HG03354 (cell line): ENCODE data around the gene MRPL55.

Source experiments
- ATAC-seq: cut with Tn5 transposase; IDR thresholded peaks from one replicate; pipeline ENCODE4 v1.9.1; 2021; ENCODE audit warnings: mild to moderate bottlenecking; ENCODE audit not compliant: unreplicated experiment, poor library complexity, severe bottlenecking

The MRPL55 gene

DNA sequence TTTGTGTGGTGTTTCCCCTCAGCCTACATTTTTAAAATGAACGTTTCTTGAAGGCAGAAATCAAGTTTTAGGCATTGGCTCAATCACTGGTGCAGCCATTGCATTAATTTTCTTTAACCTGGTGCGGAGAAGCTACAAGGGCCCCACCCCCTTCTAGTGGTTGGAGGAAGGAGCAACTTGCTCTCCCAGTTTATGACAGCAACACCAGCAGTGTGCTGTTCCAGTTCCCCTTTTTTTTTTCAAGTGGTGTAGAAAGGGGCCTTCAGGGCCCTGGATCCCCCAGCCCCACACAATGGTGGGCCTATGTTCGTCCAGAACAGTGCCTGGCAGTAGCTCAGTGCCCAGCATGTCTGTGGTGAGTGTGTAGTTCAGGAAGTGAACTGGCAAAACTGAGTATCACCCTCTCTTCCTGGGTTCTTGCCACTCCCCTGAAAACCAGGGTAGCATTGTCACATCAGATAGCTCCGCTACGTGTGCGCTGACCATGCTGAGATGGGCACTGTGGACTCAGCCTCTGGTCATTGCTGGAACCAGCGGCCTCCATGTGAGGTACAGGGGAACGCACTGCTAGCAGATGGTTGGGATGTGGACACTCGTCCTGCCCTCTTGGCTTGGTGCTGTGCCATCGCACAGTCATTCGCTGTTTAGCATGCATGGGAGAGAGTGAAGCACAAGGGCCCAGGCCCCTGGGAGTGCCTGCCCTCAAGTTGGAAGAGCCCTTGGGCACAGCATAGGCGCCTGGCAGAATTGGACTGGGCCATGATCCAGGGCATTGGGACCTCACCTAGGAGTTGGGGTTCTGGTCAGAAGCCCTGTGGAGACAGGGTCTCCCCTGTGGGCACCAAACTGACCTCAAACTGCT lies 19.3 kb downstream of the MRPL55 start:
- ATAC-seq: no peak

DNA sequence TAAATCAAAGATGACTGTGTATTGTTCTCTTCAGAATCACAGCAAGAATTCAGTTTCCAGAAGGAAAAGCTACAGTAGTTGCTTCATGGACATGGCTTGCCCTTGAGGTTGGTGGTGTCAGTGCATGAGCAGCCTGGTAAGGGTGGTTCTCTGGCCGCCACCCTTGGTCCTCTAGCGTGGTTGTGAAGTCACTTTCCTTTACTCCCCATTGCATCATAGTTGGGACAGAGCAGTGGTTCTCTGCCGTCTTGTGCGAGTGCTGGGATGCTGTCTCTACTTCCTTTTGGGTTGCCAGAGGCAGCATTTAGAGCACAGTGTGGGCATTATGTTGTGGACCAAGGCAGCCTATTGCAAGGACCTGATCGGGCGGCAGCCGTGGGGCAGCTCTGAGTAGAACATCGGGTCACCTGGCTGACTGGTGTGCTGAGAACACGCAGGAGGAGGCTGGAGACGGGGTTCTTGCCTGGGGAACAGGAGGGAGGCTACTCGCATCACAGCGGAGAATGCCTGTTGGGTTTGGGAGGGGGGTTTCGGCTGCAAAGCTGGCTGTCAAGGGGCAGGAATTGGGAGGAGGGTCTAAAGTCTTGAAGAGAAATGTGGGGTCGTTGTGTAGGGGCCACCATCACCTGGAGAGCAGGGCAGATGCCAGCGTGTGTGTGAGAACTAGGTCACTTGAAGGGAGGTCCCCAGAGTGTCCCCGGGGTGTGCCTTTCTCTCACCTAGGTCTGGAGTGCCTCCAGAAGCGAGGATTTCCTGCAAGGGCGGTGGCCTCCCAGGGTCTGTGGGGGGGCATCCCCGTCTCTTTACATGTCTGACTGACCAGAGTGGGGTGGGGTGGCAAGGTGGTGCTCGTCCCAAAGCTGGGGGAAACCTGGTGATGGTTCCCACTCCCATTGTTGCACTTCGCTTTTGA lies 20.3 kb downstream of the MRPL55 start:
- no peak for ATAC-seq

DNA sequence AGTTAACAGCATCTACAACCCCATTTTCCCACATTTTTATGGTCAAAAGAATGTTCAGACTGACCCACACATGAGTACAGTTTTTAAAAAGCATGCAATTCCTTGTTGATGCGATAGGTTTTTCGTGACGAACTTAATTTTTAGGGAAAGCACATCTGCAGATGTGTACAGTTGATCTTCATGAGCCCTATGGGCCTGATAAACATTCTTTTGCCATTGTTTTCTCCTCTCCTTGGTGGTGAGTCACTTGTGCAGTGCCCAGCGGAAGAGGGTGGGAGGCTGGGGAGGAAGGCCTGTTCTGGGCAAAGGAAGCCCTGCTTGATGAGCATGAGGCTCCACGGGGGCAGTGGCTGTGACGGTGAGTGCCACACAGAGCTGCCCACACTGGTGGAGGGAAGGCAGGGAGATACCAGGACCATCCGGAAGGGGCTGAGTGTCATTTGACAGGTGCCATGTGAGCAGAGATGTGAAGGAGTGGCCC lies 21.3 kb downstream of the MRPL55 start:
- ATAC-seq: no peak

DNA sequence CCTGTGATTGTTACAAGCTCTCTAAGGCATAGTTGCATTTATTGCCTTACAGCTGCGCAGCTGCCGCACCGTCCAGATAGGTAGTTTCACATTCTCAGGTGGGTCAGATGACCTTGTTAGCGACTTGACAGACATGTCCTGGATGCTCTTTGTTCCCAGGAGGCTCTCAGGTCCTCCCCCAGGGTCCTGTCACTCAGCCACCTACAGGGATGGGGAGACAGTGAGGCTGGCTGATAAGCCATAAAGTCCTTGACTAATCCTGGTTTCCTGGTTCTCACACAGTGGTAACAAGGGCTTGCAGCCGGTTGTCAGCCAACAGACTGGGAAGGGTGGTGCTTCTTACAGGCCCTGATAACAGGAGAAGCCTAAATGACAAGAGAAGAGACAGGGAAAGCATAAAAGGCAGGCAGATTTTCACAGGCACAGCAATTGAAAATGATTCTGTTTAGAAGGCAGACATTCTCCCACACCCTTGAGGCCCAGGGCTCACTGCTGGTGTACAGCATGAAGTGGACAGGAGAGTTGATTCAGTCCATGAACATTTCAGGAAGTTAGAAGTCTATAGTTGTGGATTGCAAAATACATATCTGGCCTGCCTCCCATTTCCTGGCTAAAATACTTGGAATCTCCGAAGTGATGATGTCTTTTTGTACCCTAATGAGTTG lies 23.7 kb downstream of the MRPL55 start:
- ATAC-seq: no peak

GRCh38 chr1:228084797-228085196 lies 24.3 kb downstream of the MRPL55 start:
- ATAC-seq: no peak

GRCh38 chr1:228084325-228084724 lies 24.8 kb downstream of the MRPL55 start:
- ATAC-seq: no peak

GRCh38 chr1:228083871-228084278 lies 25.2 kb downstream of the MRPL55 start:
- ATAC-seq: no peak

DNA sequence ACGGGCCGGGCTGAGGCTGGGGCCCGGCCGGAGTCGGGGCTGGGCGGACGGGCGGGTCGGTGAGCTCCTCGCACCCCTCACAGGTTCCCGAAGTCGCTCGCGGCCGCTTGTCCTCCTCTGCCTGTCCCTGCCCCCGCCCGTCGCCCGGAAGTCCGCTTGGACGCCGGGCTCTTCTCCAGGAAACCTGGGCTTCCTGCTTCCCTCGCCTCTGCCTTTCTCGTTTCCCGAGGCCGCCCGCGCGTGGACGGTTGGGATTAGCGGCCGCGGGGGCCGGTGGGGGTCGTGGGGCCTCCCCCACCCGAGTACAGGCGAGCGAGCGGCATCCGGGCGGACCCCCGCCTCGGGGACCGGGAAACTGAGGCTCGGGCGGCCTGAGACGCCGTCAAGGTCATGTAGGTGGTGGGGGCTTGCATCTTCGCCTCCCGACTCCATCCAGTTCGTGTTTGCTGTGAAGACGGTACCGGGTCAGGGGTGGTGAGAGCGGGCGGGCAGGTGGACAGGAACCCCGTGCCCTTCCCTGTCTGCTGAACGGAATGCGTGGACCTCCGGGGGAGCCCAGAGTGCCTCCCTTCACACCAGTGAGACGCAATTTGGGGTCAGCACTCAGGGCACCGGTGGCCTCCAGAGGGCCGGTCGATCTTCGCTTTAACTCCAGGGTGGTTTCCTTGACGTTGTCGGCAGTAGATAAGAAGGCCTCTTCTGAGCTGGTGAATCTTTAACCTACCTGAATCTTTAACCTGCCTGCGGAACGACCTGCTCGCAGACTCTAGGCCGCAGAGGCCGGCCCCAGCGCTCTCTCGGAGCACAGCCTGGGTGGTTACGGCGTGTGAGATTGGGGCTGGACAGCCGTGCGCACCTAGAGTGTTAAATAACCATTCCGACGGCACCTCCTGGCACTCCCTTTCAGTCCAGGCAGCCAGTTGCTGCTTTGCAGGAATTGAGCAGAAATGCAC lies 25.9 kb downstream of the MRPL55 start:
- ATAC-seq: peak; percentile 26

DNA sequence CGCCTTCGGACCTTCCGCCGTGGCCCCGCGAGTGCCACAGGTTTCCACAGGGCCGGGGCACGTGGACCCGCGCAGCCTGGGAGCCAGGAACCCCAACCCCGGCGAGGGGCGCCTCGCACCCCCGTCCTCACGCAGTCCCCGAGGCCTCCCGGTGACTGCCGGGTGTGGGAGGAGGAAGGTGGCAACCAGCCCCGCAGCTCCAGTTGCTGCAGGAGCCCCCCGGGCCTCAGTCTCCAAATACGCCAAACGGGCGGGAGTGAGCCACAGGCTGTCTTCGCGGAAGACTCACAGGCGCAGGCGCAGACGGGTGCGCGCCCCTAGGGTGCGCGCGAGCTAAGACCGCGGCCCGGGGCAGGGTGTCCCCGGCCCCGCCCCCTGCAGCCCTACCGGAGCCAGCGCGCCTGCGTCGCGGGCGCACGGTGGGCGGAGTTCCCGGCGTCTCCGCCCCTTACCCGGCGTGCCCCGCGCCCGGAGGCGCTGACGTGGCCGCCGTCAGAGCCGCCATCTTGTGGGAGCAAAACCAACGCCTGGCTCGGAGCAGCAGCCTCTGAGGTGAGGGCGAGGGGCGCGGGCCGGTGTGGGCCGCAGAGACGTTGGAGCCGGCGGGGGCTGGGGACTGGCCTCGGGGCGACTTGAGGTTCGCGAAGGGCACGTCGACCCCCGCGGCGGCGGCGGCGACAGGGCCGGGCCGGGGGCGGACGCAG lies 26.7 kb downstream of the MRPL55 start, which contains the start of gene ARF1:
TSS of gene ARF1 (plus strand) at position 495 of the 704 bp plus-strand sequence. CDS start 14,407 bp downstream, outside the sequence.
- ATAC-seq: peak; percentile 72

DNA sequence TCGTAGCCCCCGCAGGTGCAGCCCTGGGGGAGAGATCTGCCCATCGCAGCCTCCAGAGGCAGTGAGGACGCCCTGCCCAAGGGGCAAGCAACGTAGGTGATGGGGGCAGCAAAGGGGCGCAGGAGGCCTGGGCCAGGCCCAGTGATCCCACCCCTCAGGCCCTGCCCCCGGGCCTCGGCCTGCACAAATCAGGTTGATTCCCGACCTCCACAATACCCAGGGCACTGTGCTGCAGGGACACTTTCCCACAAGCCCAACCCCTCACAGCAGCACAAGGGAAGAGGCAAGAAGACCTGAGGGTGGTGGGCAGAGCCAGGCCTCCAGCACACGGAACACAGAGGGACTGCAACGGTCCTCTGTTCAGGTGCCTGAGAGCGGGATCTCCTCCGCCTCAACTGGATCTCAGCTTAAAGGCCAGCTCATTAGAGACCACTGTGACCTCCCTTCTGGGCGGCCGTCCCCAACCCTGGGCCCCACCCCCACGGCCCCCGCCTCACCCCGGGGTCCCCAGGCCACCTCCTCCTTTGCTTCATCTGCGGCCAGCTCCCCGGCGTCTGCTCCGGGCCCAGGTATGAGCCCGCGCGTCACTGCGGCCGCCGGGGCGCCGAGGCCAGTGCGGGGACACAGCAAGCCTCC lies 27.4 kb downstream of the MRPL55 start:
- peak; percentile 17 for ATAC-seq

DNA sequence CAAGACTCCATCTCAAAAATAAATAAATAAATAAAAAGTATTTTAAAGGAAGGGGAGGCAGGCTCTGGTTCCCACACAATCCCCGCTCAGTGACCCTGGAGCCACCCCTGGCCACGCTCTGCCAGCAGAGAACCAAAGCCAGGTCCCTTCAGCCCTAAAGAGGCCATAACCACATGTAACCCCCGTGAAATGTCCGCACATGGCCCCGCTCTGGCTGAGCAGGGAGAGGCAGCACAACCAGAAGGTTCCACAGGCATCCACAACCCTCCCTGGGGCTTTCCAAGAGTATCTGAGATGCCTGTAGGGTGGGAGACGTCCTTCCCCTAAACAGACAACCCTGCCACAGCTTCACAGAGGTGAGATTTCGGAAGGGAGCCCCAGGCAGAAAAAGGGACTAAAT lies 28.0 kb downstream of the MRPL55 start:
- no peak for ATAC-seq

GRCh38 chr1:228079601-228080263 lies 29.4 kb downstream of the MRPL55 start:
- ATAC-seq: no peak

DNA sequence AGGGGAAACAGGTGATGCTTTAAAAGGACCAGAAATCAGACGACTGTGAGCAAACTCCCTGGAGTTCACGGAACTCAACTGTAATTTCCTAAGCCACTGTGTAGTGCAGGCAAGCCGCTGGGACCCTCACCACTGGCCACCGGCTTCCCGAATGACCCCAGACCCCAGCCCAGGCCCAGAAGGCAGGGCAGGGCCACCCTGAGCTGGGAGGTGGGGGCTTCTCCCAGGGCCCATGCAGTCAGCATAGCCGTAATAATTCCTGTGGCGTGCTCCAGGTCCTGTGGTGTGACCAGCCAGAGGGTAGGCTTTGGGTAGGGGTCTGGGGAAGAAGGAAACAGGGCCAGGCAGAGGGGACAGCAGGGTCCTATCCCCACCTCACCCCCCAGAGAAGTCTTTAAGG lies 30.1 kb downstream of the MRPL55 start:
- ATAC-seq: no peak

DNA sequence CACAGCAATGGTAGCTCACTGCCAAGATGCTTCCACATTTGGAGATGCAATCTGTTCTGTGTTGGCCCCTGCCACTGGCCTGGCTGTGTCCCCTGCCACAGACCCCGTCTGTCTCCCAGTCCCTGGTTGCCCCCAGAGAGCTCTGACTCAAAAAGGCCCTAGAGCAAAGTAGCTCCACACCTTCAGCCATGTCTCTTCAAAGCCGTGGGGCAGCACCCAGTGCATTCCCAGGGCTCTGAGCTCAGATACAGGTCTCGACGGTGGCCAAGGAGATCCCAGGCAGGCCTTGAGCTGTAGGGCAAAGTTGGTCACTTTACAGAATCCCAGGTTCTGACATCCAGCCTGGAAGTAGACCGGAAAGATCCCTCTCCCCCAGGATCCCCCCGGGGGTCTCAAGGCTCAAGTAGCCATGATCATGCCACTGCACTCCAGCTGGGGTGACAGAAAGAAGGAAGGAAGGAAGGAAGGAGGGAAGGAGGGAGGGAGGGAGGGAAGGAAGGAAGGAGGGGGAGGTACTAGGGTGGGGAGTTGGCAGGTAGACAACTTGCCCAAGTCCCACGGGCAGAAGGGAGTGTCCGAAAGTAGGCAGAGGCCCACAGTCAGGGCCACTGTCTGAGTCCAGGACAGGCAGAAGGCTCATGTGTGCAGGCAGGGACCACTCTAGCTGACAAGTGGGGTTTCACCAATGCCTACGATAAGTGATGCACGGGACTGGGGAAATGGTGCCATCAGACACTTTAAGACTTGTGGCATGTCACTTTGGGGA lies 31.4 kb downstream of the MRPL55 start:
- no peak for ATAC-seq

GRCh38 chr1:228076796-228077430 lies 32.2 kb downstream of the MRPL55 start:
- no peak for ATAC-seq

GRCh38 chr1:228075801-228076271 lies 33.3 kb downstream of the MRPL55 start:
- no peak for ATAC-seq
